KOPT-K1 (cell line): ENCODE results near the gene ACTG2.

ENCODE experiments used
- H3K27ac ChIP-seq: fragments of 200-600 bp; sonication (generic); 2 replicates; pipeline ENCODE4 v1.5.1; 2016; ENCODE audit warnings: antibody characterized with exemption, mild to moderate bottlenecking, low read depth, low read length; ENCODE audit not compliant: poor library complexity, severe bottlenecking
- H3K36me3 ChIP-seq: fragments of 200-600 bp; sonication (generic); 2 replicates; pipeline ENCODE4 v1.5.1; 2017; ENCODE audit warnings: antibody characterized with exemption, mild to moderate bottlenecking, low read length, moderate library complexity; ENCODE audit not compliant: insufficient read depth
- H3K9me3 ChIP-seq: fragments of 200-600 bp; sonication (generic); 2 replicates; pipeline ENCODE4 v1.5.1; 2017; ENCODE audit warnings: antibody characterized with exemption, low read length, mild to moderate bottlenecking; ENCODE audit not compliant: insufficient read depth, poor library complexity, severe bottlenecking

Gene ACTG2

DNA sequence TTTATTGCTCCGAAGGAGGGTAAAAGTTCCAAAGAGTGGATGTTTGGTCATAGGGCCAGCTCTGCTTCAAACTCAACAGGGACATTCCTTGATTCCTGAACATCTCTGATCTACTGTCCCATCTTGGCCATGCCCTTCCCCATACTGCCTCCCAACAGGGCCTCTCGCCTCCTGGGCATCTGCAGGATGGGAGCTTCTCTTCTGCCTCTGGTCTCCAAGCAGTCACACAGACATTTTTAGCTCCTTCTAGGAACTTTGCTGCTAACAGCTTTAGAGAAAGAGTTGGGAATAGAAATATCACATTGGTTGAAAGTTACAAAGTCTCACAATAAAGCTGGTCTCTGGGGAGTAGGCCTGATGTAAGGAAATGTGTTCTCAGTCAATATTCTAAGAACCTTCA, 24.5 kb downstream of the ACTG2 start:
- no peaks in the 10 kb centered on the region for H3K9me3 ChIP-seq
- no peaks in the 10 kb centered on the region for H3K36me3 ChIP-seq
- no peak overlapping the region for H3K27ac ChIP-seq

DNA sequence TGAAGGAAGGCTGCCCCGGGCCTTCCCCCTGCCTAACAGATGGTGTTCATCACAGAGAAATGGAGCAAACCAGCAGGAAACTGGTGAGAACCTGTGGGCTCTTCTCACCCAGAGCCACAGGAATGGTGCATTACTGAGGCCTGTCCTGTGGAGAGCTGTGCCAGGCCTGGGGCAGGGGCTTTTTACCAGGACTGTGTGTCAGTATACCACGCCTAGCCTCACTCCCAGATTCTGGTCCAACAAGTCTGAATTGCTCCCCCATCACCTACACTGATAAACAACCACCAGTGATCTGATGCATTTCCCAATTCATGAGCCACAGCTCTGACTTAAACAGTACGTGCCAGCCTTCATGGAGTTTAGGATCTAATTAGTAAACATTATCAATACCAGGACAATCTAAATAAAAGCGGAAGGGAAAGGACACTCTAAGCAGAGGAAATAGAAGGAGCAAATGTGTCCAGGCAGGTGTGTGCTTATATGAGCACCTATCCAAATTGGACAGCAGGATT, 24.9 kb downstream of the ACTG2 start:
- no peaks in the 10 kb centered on the region for H3K36me3 ChIP-seq
- H3K9me3 ChIP-seq: no peaks in the 10 kb centered on the region
- H3K27ac ChIP-seq: no peak overlapping the region

DNA sequence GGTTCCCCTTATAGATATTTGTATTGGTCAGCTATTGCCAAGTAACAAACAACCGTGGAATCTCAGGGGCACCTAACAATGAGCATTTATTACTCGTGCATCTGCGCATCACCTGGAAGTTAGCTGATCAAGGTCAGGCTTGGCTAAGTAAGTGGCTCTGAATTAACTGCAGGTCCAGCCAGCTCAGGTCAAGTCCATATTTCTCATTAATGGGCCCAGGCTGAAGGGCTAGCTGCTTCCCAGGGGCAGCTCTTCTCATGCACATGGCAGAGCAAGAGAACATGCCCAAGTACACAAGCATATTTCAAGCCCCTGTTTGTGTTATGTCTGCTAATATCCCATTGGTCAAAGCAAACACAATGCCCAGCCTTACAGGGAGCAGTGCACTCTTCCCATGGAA, 26.0 kb downstream of the ACTG2 start:
- Histone ChIP-seq H3K9me3 (no peaks in the 10 kb centered on the region), H3K36me3 (no peaks in the 10 kb centered on the region), H3K27ac (no peak overlapping the region)

DNA sequence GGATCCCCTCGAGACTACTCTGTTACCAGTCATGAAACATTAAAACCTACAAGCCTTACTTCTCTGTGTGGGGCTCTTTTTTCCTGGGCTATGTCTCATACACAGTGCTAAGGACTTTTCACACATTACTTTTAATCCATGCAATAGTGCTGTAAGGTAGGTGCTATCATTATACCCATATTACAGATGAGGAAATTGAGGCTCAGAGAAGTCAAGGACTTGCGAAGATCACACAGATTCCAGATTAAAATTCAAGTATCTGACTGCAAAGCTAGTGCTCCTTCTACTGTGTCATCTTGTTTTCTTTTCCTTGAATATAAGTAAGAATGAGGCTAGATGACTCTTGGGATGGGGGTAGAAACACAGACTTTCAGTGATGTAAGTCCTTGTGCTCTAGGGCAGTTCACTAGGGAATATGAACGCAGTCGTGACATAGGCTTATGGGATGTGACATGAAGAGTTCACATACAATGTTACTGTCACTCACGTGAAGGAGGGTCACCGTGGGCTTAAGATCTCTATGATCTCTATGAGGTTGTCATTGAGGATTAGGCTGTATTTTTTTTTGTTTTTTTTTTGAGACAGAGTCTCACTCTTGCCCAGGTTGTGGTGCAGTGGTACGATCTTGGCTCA, 26.9 kb downstream of the ACTG2 start:
- Histone ChIP-seq H3K9me3 (no peaks in the 10 kb centered on the region), H3K36me3 (no peaks in the 10 kb centered on the region), H3K27ac (no peak overlapping the region)

DNA sequence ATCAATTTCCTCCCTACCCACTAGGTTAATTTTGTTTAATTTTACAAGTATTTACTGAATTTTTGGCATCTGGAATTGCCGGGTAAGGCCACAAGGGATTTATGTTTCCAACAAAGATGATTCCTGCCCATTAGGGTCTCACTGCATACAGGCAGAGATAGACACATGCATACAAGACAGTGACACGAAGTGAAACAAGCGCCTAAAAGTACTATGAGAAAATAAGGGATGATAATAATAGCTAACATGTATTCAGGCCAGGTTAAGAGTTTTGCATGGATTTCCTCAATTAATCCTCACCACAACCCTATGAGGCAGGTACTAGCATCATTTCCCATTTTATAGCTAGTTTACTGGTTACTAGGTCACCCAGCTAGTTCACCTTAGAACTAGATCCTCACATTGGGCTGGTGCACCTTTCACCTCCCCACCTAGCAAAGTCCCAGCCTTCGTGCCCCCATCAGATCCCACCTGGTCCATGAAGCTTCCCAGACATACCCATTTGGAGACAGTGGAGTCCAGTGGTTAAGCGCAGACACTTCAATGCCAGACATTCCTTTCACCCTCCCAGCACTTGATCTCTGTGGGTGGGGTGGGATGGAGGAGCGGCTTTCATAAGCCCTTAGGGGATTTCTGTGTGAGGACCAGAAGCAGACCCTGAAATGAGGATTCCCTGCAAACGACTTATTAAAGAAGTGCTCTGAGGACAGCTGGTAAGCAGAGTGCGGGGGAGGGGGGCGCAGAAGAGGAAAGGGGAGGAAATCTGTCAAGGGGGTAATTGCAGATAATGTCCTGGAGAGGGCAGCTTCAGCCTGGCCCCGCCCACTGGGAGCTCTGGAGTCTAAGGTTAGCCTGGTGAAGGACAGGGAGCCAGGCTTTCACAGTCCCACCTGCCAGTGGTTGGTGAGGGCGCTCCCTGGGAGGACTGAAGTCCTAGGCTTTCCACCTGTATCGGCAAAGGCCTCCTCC, 28.1 kb downstream of the ACTG2 start:
- H3K9me3 ChIP-seq: no peaks in the 10 kb centered on the region
- no peaks in the 10 kb centered on the region for H3K36me3 ChIP-seq
- no peak overlapping the region for H3K27ac ChIP-seq

DNA sequence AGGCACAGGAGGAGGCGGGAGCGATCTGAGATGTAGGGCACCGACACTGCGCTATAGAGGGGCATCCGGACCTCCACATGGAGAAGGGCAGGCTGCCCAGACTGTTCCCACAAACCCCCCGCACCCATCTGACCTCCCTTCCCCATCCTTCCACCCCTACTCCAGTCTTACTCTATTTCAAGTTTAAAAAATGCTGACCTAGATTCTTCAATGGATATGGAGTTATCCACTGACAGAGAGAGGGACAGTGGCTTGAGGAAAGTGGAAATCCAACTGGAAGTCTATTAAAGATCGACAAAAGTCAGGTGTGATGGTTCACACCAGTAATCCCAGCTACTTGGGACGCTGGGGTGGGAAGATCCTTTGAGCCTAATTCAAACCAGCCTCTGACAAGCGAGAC, 28.8 kb downstream of the ACTG2 start:
- Histone ChIP-seq H3K36me3 (no peaks in the 10 kb centered on the region), H3K9me3 (no peaks in the 10 kb centered on the region), H3K27ac (no peak overlapping the region)

DNA sequence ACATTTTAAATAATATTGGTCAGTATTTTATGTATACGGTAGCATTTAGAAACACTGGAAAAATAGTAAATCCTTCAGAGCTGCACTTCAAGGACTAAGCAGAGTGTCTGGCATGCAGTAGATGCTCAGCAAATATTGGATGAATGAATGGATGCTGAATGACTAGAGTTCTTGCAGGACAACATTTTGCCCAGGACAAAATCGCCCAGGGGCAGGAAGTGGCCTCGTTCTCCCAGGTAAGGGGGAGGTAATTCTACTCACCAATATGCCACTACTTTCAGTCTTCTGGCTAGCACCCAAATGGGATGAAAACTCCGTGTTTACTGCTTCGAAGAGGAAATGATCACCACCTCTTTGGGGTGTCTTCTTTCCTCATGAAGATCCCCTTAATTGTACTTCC, 29.9 kb downstream of the ACTG2 start:
- H3K9me3 ChIP-seq: no peaks in the 10 kb centered on the region
- H3K36me3 ChIP-seq: no peaks in the 10 kb centered on the region
- no peak overlapping the region for H3K27ac ChIP-seq

DNA sequence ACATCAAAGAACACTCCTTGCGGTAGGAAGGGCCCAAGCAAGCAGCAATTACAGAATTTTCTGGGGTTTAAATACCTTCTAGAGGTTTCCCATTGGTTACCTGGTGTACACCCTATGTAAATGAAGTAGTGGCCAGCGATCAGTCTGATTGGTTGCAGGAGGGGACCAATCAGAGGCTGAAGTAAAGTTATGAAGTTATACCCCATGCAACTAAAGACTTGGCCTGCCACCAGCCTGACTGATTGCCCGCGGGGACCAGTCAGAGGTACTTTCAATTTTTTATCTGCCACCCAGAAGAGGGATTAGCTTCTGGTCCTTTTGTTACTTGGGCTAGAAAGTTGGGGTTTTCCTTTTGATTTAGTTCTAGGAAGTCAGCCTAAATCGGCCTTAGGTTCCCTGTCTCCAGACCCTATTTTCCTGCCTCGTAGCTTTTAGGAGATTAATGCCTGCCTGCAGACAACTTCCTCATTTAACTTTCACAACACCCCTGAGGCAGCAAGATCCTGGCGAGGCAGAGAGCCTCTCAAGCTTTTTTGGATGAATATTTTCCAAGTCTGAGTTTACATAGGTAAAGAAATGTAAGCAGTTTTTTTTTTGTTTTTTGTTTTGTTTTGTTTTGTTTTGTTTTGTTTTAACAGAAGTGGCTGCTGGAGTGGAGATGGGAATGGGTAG, 32.4 kb downstream of the ACTG2 start:
- Histone ChIP-seq H3K9me3 (no peaks in the 10 kb centered on the region), H3K27ac (no peak overlapping the region), H3K36me3 (peaks cover 10% of the 10 kb centered on the region; the same call in 1 of the 2 replicates)

DNA sequence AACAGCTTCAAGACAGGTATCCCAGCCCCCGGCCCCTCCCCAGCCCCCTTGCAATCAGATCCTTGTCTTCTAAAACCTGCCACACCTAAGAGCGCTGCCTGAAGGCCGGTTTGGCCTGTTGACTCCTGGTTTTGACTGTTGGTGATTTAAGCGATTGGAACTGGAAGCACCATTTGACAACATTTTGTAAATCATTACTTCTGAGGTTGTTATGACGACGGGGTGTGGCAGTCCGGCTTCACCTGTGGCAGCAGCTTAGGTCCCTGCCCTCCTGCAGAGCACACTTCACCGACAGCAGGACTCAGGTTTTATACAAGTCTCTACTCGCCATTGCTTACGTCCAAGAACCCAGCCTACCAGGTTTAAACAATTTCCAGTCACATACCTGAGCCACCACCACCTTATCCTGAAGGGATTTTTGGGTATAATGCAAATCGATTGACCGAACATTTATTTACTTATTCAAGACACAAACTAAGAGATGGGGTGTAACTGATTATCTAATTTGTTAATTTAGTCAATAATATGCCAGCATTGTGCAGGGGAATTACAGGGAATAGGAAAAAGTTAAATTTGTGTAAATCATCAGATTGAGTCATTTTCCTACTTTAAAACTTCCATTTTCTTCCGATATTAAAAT, 33.2 kb downstream of the ACTG2 start:
- H3K27ac ChIP-seq: peak overlapping the region; percentile 89
- no peaks in the 10 kb centered on the region for H3K9me3 ChIP-seq
- H3K36me3 ChIP-seq: peaks cover 15% of the 10 kb centered on the region; the same call in 1 of the 2 replicates

DNA sequence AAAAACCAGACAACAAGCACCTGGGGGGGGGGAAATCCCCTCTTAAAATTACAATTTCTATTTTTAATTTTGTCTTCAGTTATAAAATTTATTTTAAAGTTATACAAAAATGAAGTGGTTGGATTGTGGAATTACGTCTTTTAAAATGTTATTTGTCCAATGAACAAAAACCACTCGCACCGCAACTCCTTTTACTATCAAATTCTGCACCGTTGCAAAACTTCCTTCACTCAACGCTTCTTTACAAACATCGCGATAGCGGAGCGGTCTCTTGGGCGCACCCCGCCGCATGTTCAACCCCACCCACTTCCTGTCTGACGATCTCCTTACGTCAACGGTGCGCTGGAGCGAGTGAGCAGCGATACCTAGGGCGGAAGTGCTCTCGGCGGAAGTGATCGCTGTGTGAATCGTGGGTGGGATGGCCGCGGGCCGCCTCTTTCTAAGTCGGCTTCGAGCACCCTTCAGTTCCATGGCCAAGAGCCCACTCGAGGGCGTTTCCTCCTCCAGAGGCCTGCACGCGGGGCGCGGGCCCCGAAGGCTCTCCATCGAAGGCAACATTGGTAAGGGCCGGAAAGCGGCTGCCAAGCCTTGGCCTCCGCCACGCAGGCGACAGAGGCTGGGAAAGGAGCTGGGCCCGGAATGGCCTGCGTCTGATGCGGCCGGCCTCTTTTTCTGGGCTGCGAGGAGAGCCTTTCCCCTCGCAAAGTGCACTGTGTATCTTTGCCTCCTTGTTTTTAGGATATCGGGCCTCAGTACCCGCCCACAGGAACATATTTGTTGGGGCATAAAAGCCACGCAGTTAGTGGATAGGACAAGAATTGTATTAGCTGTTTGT, 33.9 kb downstream of the ACTG2 start, which contains the start of gene DGUOK:
Gene DGUOK, plus strand, starts transcription at position 388 of the 835 bp plus-strand sequence. Its CDS starts 31 bp downstream, at position 419.
- Histone ChIP-seq H3K36me3 (peaks cover 22% of the 10 kb centered on the region; the same call in 1 of the 2 replicates), H3K9me3 (no peaks in the 10 kb centered on the region), H3K27ac (peak within 1 kb of the TSS; percentile 89)

DNA sequence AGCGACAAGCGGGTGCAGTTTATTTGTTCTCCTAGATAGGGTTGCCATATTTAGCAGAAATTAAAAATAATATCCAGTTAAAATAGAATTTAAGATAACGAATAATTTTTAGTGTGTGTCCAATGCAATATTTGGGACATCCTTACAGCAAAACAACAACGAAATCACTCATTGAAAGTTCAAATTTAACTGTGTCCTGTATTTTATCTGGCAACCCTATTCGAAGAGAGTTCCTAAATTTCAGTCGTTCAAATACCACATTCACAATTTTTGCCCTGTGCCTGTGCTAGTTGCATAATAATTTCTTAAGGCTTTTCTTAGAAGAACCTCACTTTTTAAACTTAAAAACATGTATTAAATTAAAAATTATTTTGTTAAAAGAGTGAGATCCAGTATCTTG, 34.5 kb downstream of the ACTG2 start:
- no peaks in the 10 kb centered on the region for H3K9me3 ChIP-seq
- peak overlapping the region; percentile 89 for H3K27ac ChIP-seq

DNA sequence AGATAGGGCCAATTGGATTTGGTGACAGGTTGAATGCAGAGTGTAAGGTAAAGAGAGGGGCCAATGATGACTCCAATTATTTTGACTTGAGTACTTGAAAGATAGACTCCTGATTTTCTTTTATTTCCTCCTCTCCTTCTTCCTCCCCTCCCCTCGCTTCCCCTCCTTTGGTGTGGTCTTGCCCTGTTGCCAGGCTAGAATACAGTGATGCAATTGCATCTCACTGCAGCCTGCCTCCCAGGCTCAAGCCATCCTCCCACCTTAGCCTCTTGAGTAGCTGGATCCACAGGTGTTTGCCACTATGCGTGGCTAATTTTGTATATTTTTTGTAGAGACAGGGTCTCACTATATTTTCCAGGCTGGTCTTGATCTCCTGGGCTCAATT, 36.1 kb downstream of the ACTG2 start:
- no peak overlapping the region for H3K27ac ChIP-seq
- no peaks in the 10 kb centered on the region for H3K9me3 ChIP-seq
- peaks cover 45% of the 10 kb centered on the region for H3K36me3 ChIP-seq

More for the DNA sequence above, 34.5 kb downstream of the ACTG2 start:
- H3K36me3 ChIP-seq: peaks cover 29% of the 10 kb centered on the region

DNA sequence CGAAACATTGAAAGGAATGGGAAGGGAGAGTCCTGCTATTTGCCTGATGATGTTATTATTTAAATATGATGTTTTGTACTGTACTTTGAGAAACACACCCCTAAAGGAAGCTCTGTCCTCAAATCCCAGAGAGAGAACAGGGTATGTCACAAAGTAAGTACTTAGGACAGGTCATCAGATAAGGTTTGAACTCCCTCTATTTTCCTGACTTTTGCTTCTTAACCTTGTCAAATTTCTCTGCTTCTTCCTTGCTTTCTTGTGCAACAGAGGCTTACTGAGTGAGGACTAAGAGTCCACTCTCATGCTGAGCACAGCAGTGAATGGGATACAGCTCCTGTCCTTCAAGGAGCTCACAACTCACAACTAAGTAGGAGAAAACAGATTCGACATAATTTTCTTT, 37.6 kb downstream of the ACTG2 start:
- Histone ChIP-seq H3K9me3 (no peaks in the 10 kb centered on the region), H3K27ac (no peak overlapping the region), H3K36me3 (peaks cover 59% of the 10 kb centered on the region)
